Testis (tissue), 2 donors: ENCODE results near the gene CTDSPL.

Experiments
- POLR2A ChIP-seq: fragments of 450-650 bp; IDR thresholded peaks from one replicate; pipeline ENCODE4 v1.6.1; 2017; ENCODE audit warnings: antibody characterized with exemption, mild to moderate bottlenecking, moderate library complexity
- TF ChIP-seq, protein P1 (sequence below), 3 experiments: fragments of 450-650 bp in 2 of 3; fragments of 200-600 bp in 1 of 3; sonication (generic) in 1 of 3; IDR thresholded peaks; one replicate each; pipeline ENCODE4 v1.5.1; 2016 to 2019; ENCODE audit warnings: antibody characterized with exemption in 3 of 3, mild to moderate bottlenecking in 2 of 3, moderate library complexity in 1 of 3

DNA sequence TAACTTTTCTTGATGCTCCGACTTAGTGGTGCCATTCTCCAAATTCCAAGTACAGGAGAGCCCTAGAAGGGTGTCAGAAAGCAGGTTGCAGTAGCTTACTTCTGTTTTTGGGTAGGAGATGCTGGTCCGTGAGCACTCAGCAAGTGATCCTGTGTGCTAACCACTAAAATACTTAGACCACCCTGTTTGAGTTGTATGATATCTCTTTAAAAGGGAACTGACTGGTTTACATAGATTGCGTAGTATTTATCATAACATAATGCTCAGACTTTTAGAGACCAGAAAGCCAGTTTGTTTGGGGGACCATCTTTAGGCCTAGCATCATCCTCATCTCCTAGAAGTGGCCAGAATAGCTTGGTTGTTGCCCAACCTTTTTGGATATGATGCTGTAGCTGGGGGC is 26.7 kb downstream of the CTDSPL start:
- TF ChIP-seq POLR2A, result no peak
- TF ChIP-seq, protein P1, sequence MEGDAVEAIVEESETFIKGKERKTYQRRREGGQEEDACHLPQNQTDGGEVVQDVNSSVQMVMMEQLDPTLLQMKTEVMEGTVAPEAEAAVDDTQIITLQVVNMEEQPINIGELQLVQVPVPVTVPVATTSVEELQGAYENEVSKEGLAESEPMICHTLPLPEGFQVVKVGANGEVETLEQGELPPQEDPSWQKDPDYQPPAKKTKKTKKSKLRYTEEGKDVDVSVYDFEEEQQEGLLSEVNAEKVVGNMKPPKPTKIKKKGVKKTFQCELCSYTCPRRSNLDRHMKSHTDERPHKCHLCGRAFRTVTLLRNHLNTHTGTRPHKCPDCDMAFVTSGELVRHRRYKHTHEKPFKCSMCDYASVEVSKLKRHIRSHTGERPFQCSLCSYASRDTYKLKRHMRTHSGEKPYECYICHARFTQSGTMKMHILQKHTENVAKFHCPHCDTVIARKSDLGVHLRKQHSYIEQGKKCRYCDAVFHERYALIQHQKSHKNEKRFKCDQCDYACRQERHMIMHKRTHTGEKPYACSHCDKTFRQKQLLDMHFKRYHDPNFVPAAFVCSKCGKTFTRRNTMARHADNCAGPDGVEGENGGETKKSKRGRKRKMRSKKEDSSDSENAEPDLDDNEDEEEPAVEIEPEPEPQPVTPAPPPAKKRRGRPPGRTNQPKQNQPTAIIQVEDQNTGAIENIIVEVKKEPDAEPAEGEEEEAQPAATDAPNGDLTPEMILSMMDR (IDR thresholded peaks at IDR 0.05), result no peak
